ENCODE data around the gene PRDM1.

- no peak for TF ChIP-seq EZH2 (IDR thresholded peaks at IDR 0.05; ENCODE audit: borderline replicate concordance, low read depth, low read length, severe bottlenecking)
- TF ChIP-seq CTCF (IDR thresholded peaks at IDR 0.05; ENCODE audit: borderline replicate concordance, extremely low read depth, low read length, poor library complexity, severe bottlenecking), result no peak
Observed at GRCh38 chr6:106069478-106069877, 16.7 kb upstream of the PRDM1 start.

Data from DND-41 (cell line).